NCI-H1105 (cell line): ENCODE results near the gene CTBP1.

Experiments
- DNase-seq: peaks from one replicate; lab custom pipeline; 2025; lab: John Stamatoyannopoulos, UW

Gene CTBP1

DNA sequence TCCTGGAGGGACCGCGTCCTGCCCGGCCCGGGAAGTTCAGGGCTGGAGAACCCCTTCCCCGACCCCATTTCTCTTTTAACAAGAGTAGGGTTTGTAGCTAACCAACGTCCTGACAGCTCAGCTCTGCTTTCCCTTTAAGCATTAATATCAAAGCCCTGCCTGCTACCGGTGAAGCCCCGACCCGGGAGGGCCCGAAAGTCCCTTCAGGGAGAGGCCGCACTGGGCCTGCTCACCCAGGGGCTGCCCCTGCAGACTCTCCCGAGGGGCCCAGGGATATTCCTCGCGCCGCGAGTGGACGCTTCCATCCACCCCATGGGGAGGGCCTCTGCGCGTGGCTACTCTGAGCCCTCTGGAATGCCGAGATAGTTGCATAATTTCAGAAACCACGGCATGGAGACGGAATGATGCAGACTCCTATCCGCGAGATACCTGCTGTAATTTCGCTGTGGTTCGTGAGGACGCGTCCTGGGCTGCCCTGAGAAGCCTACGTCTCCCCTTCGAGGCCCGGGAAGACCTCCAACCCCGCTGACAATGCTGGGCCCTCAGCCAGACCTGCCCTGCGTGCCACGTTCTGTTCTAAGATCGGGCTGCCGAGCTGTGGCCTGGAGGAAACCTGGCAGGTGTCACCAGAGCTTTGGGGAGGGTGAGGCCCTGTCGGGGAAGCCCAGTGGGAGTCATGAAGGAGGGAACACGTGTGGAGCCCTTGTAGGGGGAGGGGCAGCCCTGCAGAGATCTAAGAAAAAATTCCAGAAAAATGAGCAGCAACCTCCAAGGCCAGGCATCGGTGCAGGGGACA, 999 bp upstream of the CTBP1 start:
- DNase-seq = no peak

GRCh38 chr4:1249148-1249730, 309 bp upstream of the CTBP1 start:
- peak; percentile 57 for DNase-seq

GRCh38 chr4:1247864-1248244, 1.1 kb downstream of the CTBP1 start:
- no peak for DNase-seq

- no peak for DNase-seq
Observed at GRCh38 chr4:1246901-1247863, 1.7 kb downstream of the CTBP1 start.

DNA sequence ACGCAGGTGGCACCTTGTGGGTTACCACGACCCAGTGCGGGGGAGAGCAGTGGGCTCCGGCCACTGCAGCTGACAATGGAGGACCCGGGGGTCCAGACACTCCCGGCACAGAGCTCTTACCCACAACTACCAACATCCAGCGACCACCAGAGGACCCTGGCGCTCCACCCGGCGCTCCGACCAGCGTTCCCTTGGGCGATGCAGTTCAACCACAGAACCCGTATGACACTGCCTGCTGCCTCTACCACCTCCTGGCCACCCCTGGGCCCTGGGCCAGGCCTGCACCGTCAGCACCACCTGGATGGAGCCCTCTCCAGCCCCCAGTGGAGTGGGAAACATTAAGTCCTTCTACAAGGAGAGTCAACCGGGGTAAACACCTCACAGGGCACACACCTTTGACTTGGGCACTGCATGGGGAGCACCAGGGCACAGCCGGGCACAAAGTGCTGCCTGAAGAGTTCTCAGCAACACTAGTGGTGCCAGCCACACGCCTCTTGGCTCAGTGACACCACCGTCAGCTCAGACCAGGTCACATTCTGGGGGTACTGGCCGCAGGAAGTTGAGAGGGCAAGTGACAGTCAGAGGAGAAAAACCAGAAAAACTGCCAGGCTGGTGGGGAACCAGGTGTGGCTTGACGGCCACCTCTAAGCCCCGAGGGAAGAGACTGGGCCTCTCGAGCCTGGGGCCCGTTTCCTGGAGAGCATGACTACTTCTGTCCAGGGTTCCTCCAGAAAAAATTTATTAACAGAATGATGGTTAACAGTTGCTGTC, 2.6 kb downstream of the CTBP1 start:
- no peak for DNase-seq

DNA sequence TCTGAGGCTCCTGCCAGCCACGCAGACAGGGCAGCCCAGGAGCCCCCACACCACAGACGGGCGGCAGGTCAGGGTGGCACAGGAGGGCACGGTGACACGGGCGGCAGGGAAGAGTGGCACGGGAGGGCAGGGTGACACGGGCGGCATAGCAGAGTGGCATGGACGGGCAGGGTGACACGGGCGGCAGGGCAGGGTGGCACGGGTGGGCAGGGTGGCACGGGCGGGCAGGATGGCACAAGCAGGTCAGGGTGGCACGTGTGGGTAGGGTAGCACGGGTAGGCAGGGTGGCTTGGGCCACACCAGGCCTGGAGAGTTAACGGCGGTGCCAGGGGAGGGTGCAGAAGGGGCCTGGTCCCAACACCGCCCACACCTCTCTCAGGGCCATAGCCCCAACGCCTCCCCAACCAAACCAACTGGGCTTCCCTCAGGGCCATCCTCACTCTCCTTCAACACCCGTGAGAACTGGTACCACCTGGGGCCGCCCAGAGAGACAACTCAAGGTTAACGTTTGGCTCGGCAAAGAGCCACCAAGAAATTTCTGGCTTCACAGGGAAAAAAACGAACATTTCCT, 3.4 kb downstream of the CTBP1 start:
- no peak for DNase-seq

- DNase-seq = no peak
Observed at GRCh38 chr4:1244978-1245471, 3.9 kb downstream of the CTBP1 start.

- no peak for DNase-seq
Observed at GRCh38 chr4:1244081-1244977, 4.6 kb downstream of the CTBP1 start.

GRCh38 chr4:1243451-1244080, 5.4 kb downstream of the CTBP1 start:
- DNase-seq = no peak

DNA sequence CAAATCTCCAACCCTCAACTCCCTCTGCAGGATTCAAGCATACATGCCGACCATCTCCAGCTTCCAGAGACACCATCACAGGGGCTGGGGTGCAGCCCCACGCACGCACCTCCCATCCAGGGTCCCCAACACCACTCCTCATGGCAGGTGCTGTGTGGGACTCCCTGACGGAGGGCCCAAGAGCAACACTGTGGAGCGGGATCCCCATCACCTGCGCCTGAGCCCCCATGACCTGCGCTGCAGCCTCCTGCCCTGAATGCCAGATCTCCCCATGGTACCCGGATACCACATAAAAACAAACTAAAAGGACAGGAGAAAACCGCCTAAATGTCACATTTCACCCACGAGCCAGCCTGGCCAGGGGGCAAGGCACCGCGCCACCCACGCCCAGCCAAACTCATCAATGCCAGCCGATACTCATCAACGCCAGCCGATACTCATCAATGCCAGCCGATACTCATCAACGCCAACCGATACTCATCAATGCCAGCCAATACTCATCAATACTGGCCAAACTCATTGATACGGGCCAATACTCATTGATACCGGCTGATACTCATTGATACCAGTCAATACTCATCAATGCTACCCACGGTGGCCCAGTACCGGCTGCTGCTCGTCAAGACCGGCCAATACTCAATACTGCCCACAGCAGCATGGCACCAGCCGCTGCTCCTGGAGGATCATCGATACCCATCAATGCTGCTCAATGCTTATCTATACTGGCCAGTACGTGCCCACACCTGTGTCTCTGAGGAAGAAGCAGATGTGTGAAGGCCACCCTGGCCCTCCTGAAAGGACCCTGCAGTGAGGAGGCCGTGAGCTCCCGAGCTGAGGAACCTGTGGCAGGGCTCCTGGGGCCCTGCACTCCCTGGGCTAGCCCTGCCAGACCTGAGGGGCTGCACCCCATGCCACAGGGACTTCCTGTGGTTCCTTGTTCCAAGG, 6.2 kb downstream of the CTBP1 start:
- DNase-seq = no peak

GRCh38 chr4:1241936-1242505, 6.9 kb downstream of the CTBP1 start:
- DNase-seq = no peak

- no peak for DNase-seq
Observed at GRCh38 chr4:1241466-1241935, 7.4 kb downstream of the CTBP1 start.

GRCh38 chr4:1240721-1241465, 8.0 kb downstream of the CTBP1 start:
- DNase-seq = no peak

- DNase-seq = no peak
Observed at GRCh38 chr4:1239950-1240307, 9.0 kb downstream of the CTBP1 start.

- no peak for DNase-seq
Observed at GRCh38 chr4:1239141-1239949, 9.6 kb downstream of the CTBP1 start.

GRCh38 chr4:1238676-1239000, 10.3 kb downstream of the CTBP1 start:
- DNase-seq = no peak
